Upper lobe of left lung (tissue), 6 donors: ENCODE measurements around the gene CDK10. TPM values are rescaled to one million over a fixed set of nuclear protein-coding genes. Genes with fewer than 3 reads are reported as not detected.

Experiments
- ATAC-seq, 2 donors: fragments of 200-7000 bp; cut with Tn5 transposase; one replicate each; pipeline ENCODE4 v1.9.1; 2022; ENCODE audit warnings: mild to moderate bottlenecking in 2 of 2, moderate library complexity in 2 of 2; ENCODE audit not compliant: low FRiP score in 2 of 2
- DNase-seq, 2 donors: peaks; one replicate each; pipeline ENCODE4 v3.0.0-alpha.2; 2019 to 2020
- H3K27ac ChIP-seq, 4 donors: fragments of 200-600 bp; sonication (generic); one replicate each; pipeline ENCODE4 v1.5.1; 2016 to 2019
- H3K27me3 ChIP-seq, 4 donors: fragments of 200-600 bp; sonication (generic); one replicate each; pipeline ENCODE4 v1.5.1; 2017 to 2019
- H3K36me3 ChIP-seq, 4 donors: fragments of 200-600 bp; sonication (generic); one replicate each; pipeline ENCODE4 v1.5.1; 2016 to 2019
- H3K4me1 ChIP-seq, 4 donors: fragments of 200-600 bp; sonication (generic); one replicate each; pipeline ENCODE4 v1.5.1; 2018 to 2019
- H3K4me3 ChIP-seq, 4 donors: fragments of 200-600 bp; sonication (generic); one replicate each; pipeline ENCODE4 v1.5.1; 2017 to 2019; ENCODE audit warnings: mild to moderate bottlenecking in 2 of 4, moderate library complexity in 1 of 4
- H3K9me3 ChIP-seq, 4 donors: fragments of 200-600 bp; sonication (generic); one replicate each; pipeline ENCODE4 v1.5.1; 2018 to 2019
- EP300 ChIP-seq, 4 donors: sonication (generic); formaldehyde crosslinking; IDR thresholded peaks; one replicate each; pipeline ENCODE4 v1.5.1; 2017; ENCODE audit warnings: antibody characterized with exemption in 4 of 4, control low read depth in 2 of 4
- POLR2A ChIP-seq, 4 donors: fragments of 450-650 bp; IDR thresholded peaks; one replicate each; pipeline ENCODE4 v1.5.1; 2016 to 2017; ENCODE audit warnings: antibody characterized with exemption in 4 of 4, mild to moderate bottlenecking in 2 of 4
- POLR2AphosphoS5 ChIP-seq, 2 donors: sonication (generic); formaldehyde crosslinking; IDR thresholded peaks; one replicate each; pipeline ENCODE4 v1.5.1; 2017; ENCODE audit warnings: antibody characterized with exemption in 2 of 2
- WGBS, 2 donors: methylation state at CpG; one replicate each; pipeline ENCODE4 v1.1.5; 2017 to 2018; 5-methylcytosine and 5-hydroxymethylcytosine counted together
- total RNA-seq, 6 donors: library from RNA; depleted of rRNA in 4 of 6; stranded (reverse); fragments of >200 nt in 4 of 6; gene quantifications; one replicate each; pipeline versions ENCODE4 v1.1.0 to v1.2.1, GENCODE V29; 2016 to 2021
- TF ChIP-seq, protein P1 (sequence below), 6 experiments: fragments of 450-650 bp in 4 of 6; fragments of 200-600 bp in 2 of 6; sonication (generic) in 2 of 6; IDR thresholded peaks; one replicate each; pipeline ENCODE4 v1.5.1; 2016 to 2019; ENCODE audit warnings: antibody characterized with exemption in 6 of 6
- donor health status: DM: no; HTN: no; CAD: no; lungs with moderate emphysema.
- donor health status: DM: no; HTN: yes; CAD: no; lungs with severe emphysema.

The CDK10 gene
- total RNA-seq, 6 donors from 2014 or later, result 38.4 to 197 (median 85.3) TPM

DNA sequence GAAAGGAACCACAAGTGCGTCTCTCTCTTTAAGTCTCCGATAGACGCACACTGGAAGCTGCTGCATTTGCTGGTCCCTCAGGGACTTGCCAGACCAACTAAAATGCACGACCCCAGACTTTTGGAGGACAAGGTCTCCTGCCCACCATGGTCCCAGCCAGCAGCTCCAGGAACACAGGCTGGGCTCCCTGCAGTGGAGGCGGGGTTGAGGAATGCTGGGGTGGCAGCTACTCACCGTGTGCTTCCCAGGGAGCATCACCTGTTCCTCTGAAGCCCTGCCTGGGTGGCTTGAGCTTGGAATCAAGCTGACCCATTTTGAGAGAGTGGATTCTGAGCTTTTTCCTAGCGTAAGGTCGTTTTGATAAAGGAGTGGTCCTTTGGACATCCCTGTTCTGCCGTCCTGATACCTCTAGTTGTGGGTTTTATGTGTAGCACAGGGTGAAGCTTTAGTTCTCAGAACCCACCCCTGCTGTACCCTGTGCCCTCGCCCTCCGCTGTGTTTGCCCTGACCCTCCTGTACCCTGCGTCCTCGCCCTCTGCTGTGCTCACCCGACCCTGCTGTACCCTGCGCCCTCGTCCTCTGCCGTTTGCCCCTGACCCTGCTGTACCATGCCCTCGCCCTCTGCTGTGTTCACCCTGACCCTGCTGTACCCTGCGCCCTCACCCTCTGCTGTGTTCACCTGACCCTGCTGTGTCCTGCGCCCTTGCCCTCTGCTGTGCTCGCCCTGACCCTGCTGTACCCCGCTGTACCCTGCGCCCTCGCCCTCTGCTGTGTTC is 45.8 kb downstream of the CDK10 start:
- WGBS, 2 donors, result 91 to 92% methylated on average over 23 to 24 of the region's 24 CpGs
- DNase-seq (no peak), ATAC-seq (no peak)
- no peaks in the 10 kb centered on the region for H3K4me1 ChIP-seq
- H3K27me3 ChIP-seq, result no peaks in the 10 kb centered on the region
- TF ChIP-seq POLR2AphosphoS5 (IDR thresholded peaks at IDR 0.05), result no peak
- no peak overlapping the region for H3K27ac ChIP-seq
- H3K9me3 ChIP-seq, result no peaks in the 10 kb centered on the region
- H3K4me3 ChIP-seq, result no peak overlapping the region
- peaks cover 50 to 98% (median 92%) of the 10 kb centered on the region in 4 donors for H3K36me3 ChIP-seq

DNA sequence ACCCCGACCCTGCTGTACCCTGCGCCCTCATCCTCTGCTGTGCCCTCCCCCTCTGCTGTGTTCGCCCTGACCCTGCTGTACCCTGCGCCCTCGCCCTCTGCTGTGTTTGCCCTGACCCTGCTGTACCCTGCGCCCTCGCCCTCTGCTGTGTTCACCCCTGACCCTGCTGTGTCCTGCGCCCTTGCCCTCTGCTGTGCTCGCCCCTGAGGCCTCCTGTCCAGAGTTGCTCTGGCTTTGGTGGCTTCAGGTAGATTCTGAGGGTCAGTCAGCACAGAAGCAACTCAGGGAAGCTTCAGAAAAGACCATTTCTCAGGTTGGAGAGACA is 46.4 kb downstream of the CDK10 start:
- Histone ChIP-seq H3K9me3 (no peaks in the 10 kb centered on the region), H3K27ac (no peak overlapping the region), H3K36me3 (peaks cover 54 to 98% (median 93%) of the 10 kb centered on the region in 4 donors), H3K4me3 (no peak overlapping the region), H3K4me1 (no peaks in the 10 kb centered on the region), H3K27me3 (no peaks in the 10 kb centered on the region)
- DNase-seq (no peak), ATAC-seq (no peak)
- TF ChIP-seq POLR2AphosphoS5 (IDR thresholded peaks at IDR 0.05) (no peak), POLR2A (IDR thresholded peaks at IDR 0.05) (no peak), EP300 (IDR thresholded peaks at IDR 0.05) (no peak)
- TF ChIP-seq, protein P1, sequence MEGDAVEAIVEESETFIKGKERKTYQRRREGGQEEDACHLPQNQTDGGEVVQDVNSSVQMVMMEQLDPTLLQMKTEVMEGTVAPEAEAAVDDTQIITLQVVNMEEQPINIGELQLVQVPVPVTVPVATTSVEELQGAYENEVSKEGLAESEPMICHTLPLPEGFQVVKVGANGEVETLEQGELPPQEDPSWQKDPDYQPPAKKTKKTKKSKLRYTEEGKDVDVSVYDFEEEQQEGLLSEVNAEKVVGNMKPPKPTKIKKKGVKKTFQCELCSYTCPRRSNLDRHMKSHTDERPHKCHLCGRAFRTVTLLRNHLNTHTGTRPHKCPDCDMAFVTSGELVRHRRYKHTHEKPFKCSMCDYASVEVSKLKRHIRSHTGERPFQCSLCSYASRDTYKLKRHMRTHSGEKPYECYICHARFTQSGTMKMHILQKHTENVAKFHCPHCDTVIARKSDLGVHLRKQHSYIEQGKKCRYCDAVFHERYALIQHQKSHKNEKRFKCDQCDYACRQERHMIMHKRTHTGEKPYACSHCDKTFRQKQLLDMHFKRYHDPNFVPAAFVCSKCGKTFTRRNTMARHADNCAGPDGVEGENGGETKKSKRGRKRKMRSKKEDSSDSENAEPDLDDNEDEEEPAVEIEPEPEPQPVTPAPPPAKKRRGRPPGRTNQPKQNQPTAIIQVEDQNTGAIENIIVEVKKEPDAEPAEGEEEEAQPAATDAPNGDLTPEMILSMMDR (IDR thresholded peaks at IDR 0.05), result no peak
- 95 to 97% methylated on average over 8 to 9 of the region's 9 CpGs for WGBS, 2 donors

DNA sequence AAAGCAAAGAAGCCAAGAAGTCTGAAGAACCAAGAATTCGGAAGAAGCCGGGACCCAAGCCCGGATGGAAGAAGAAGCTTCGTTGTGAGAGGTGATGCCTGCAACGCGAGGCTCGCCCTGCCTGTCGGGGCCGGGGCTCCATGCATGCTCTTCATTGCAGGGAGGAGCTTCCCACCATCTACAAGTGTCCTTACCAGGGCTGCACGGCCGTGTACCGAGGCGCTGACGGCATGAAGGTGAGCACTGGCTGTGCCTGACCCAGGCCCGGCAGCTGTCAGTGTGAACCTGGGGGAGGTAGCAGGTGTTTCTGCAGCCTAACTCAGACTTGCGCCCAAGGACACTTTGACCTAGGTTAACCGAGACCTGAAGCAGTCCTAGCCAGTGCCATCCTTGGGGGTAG is 46.8 kb downstream of the CDK10 start:
- Histone ChIP-seq H3K4me3 (no peak overlapping the region), H3K9me3 (no peaks in the 10 kb centered on the region), H3K27me3 (no peaks in the 10 kb centered on the region), H3K4me1 (no peaks in the 10 kb centered on the region), H3K27ac (no peak overlapping the region), H3K36me3 (peaks cover 58 to 98% (median 95%) of the 10 kb centered on the region in 4 donors)
- ATAC-seq, result no peak
- no peak for DNase-seq
- TF ChIP-seq, protein P1 (IDR thresholded peaks at IDR 0.05), result no peak
- no peak for TF ChIP-seq EP300 (IDR thresholded peaks at IDR 0.05)
- no peak for TF ChIP-seq POLR2A (IDR thresholded peaks at IDR 0.05)
- TF ChIP-seq POLR2AphosphoS5 (IDR thresholded peaks at IDR 0.05), result no peak
- WGBS, 2 donors, result 82 to 92% methylated on average over 10 to 17 of the region's 17 CpGs

DNA sequence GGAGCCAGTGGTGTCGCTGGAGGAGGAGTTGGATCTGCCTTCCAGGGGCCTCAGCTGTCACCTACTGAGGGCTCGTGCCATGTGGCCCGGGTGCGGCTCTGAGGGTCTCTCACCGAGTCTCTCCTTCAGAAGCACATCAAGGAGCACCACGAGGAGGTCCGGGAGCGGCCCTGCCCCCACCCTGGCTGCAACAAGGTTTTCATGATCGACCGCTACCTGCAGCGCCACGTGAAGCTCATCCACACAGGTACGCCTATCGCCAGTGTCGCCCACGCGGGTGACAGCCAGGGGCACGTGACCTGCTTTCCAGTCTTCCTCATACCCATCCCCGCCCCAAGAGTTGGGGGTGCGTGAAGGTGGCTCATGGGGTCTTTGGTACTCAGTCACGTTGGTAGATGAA is 47.3 kb downstream of the CDK10 start:
- ATAC-seq (no peak), DNase-seq (no peak)
- Histone ChIP-seq H3K36me3 (peaks cover 61 to 100% (median 98%) of the 10 kb centered on the region in 4 donors), H3K27me3 (no peaks in the 10 kb centered on the region), H3K27ac (no peak overlapping the region), H3K4me3 (no peak overlapping the region), H3K4me1 (no peaks in the 10 kb centered on the region), H3K9me3 (no peaks in the 10 kb centered on the region)
- WGBS, 2 donors, result 89 to 93% methylated on average over 19 to 21 of the region's 21 CpGs
- TF ChIP-seq, protein P1 (IDR thresholded peaks at IDR 0.05), result no peak
- no peak for TF ChIP-seq POLR2A (IDR thresholded peaks at IDR 0.05)
- no peak for TF ChIP-seq EP300 (IDR thresholded peaks at IDR 0.05)
- no peak for TF ChIP-seq POLR2AphosphoS5 (IDR thresholded peaks at IDR 0.05)

DNA sequence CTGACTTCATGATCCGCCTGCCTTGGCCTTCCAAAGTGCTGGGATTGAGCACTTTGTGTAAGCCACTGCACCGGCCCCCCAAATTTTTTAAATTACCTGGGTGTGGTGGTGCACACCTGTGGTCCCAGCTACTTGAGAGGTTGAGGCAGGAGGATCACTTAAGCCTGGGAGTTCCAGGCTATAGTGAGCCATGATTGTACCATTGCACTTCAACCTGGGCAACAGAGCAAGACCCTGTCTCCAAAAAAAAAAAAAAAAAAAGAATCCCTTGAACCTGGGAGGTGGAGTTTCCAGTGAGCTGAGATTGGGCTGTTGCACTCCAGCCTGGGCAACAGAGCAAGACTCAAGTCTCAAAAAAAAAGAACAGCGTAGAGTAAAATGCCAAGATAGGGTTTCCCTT is 50.1 kb downstream of the CDK10 start:
- H3K4me1 ChIP-seq, result no peaks in the 10 kb centered on the region
- H3K27ac ChIP-seq, result no peak overlapping the region
- 94 to 98% methylated on average over 2 to 3 of the region's 3 CpGs for WGBS, 2 donors
- no peak for TF ChIP-seq POLR2A (IDR thresholded peaks at IDR 0.05)
- no peak for TF ChIP-seq POLR2AphosphoS5 (IDR thresholded peaks at IDR 0.05)
- TF ChIP-seq EP300 (IDR thresholded peaks at IDR 0.05), result no peak
- TF ChIP-seq, protein P1 (IDR thresholded peaks at IDR 0.05), result no peak
- DNase-seq (no peak), ATAC-seq (no peak)
- H3K4me3 ChIP-seq, result no peak overlapping the region
- H3K9me3 ChIP-seq, result no peaks in the 10 kb centered on the region
- H3K36me3 ChIP-seq, result peaks cover 53 to 99% (median 90%) of the 10 kb centered on the region in 4 donors
- H3K27me3 ChIP-seq, result no peaks in the 10 kb centered on the region
